ENCODE results near the gene MLLT1. TPM values are rescaled to one million over a fixed set of nuclear protein-coding genes. Genes with fewer than 3 reads are reported as not detected.

The MLLT1 gene
- total and polyA plus RNA-seq, 2 donors (not counting 1 experiment from before 2014, with no cell fraction given): 6.4 to 13.7 TPM

DNA sequence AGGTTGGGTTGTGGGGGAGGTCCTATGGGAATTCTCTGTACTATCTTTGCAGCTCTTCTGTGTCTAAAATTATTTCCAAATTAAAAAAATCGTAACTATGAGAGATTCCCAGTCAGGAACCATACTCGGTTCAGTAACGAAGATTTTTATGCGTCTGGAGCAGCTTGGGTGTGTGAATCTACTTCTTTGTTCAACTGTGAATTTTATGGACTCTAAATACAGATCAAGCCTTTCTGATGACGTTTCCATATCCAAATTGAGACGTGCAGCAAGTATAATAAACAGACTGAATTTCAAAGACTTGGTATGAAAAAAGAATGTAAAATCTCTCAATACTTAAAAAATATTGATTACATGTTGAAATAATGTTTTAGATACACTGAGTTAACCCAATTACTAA is 30.9 kb downstream of the MLLT1 start:
- DNase-seq (ENCODE audit: low read depth in 2 of 2): no peak
- Histone ChIP-seq H3K36me3 (ENCODE audit: control insufficient read depth, insufficient read depth, low read length) (no peaks in the 10 kb centered on the region), H3K4me1 (ENCODE audit: control insufficient read depth, extremely low read depth, insufficient read depth, low read length) (peaks cover 11% of the 10 kb centered on the region), H3K27ac (ENCODE audit: insufficient read depth, low read length) (peak overlapping the region; percentile 4), H3K27me3 (ENCODE audit: control insufficient read depth, insufficient read depth, low read length) (no peaks in the 10 kb centered on the region), H2AFZ (ENCODE audit: low read length) (no peak overlapping the region), H4K20me1 (ENCODE audit: control insufficient read depth, extremely low read depth, insufficient read depth, low read length) (no peaks in the 10 kb centered on the region), H3K4me3 (replicated peaks in 1 of 4; ENCODE audit: control extremely low read depth in 1 of 4, insufficient read depth in 1 of 4, low read depth in 3 of 4, low read length in 4 of 4) (no peak overlapping the region), H3K9me3 (ENCODE audit: control insufficient read depth, insufficient read depth, low read depth, low read length) (no peaks in the 10 kb centered on the region), H3K4me2 (ENCODE audit: extremely low read depth, insufficient read depth, low read length) (no peak overlapping the region), H3K9ac (ENCODE audit: insufficient read depth, low read length) (no peak overlapping the region), H3K79me2 (ENCODE audit: control insufficient read depth, insufficient read depth, low read length) (peaks cover 65% of the 10 kb centered on the region)
- TF ChIP-seq CTCF (conservative IDR thresholded peaks at IDR 0.05 in 1 of 2, IDR thresholded peaks at IDR 0.05 in 1 of 2; ENCODE audit: low read depth in 1 of 2, low read length in 2 of 2) (no peak), EZH2 (IDR thresholded peaks at IDR 0.05; ENCODE audit: low read length, missing control alignments) (no peak)

GRCh38 chr19:6248341-6248740 is 31.4 kb downstream of the MLLT1 start:
- peak overlapping the region; percentile 4 for H3K27ac ChIP-seq (ENCODE audit: insufficient read depth, low read length)
- H3K4me1 ChIP-seq (ENCODE audit: control insufficient read depth, extremely low read depth, insufficient read depth, low read length): peaks cover 11% of the 10 kb centered on the region
- peak overlapping the region; percentile 36 for H3K4me2 ChIP-seq (ENCODE audit: extremely low read depth, insufficient read depth, low read length)
- no peak overlapping the region for H2AFZ ChIP-seq (ENCODE audit: low read length)
- TF ChIP-seq EZH2 (IDR thresholded peaks at IDR 0.05; ENCODE audit: low read length, missing control alignments) (no peak), CTCF (conservative IDR thresholded peaks at IDR 0.05 in 1 of 2, IDR thresholded peaks at IDR 0.05 in 1 of 2; ENCODE audit: low read depth in 1 of 2, low read length in 2 of 2) (no peak)
- peaks cover 62% of the 10 kb centered on the region for H3K79me2 ChIP-seq (ENCODE audit: control insufficient read depth, insufficient read depth, low read length)
- H3K27me3 ChIP-seq (ENCODE audit: control insufficient read depth, insufficient read depth, low read length): no peaks in the 10 kb centered on the region
- no peaks in the 10 kb centered on the region for H3K36me3 ChIP-seq (ENCODE audit: control insufficient read depth, insufficient read depth, low read length)
- H4K20me1 ChIP-seq (ENCODE audit: control insufficient read depth, extremely low read depth, insufficient read depth, low read length): no peaks in the 10 kb centered on the region
- no peak overlapping the region for H3K4me3 ChIP-seq (replicated peaks in 1 of 4; ENCODE audit: control extremely low read depth in 1 of 4, insufficient read depth in 1 of 4, low read depth in 3 of 4, low read length in 4 of 4)
- H3K9me3 ChIP-seq (ENCODE audit: control insufficient read depth, insufficient read depth, low read depth, low read length): no peaks in the 10 kb centered on the region
- no peak overlapping the region for H3K9ac ChIP-seq (ENCODE audit: insufficient read depth, low read length)
- DNase-seq (ENCODE audit: low read depth in 2 of 2): no peak

DNA sequence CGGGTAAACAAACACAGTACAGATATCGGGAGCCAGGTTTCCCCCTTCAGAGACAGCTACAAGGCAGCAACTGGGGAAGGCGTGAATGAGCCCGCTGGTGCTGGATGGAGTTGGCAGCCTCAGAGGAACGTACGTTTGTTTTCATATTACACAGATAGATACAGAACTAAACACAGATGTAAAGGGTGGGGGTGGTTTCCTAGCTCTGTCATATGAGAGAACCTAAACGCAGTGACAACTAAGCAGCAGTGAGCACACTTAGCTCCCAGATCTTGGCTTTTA is 32.8 kb downstream of the MLLT1 start:
- no peak overlapping the region for H2AFZ ChIP-seq (ENCODE audit: low read length)
- H3K4me1 ChIP-seq (ENCODE audit: control insufficient read depth, extremely low read depth, insufficient read depth, low read length): peaks cover 11% of the 10 kb centered on the region
- H3K79me2 ChIP-seq (ENCODE audit: control insufficient read depth, insufficient read depth, low read length): peaks cover 63% of the 10 kb centered on the region
- H3K27me3 ChIP-seq (ENCODE audit: control insufficient read depth, insufficient read depth, low read length): no peaks in the 10 kb centered on the region
- H3K36me3 ChIP-seq (ENCODE audit: control insufficient read depth, insufficient read depth, low read length): no peaks in the 10 kb centered on the region
- no peak overlapping the region for H3K4me2 ChIP-seq (ENCODE audit: extremely low read depth, insufficient read depth, low read length)
- no peak overlapping the region for H3K27ac ChIP-seq (ENCODE audit: insufficient read depth, low read length)
- no peaks in the 10 kb centered on the region for H3K9me3 ChIP-seq (ENCODE audit: control insufficient read depth, insufficient read depth, low read depth, low read length)
- H4K20me1 ChIP-seq (ENCODE audit: control insufficient read depth, extremely low read depth, insufficient read depth, low read length): no peaks in the 10 kb centered on the region
- no peak for TF ChIP-seq CTCF (conservative IDR thresholded peaks at IDR 0.05 in 1 of 2, IDR thresholded peaks at IDR 0.05 in 1 of 2; ENCODE audit: low read depth in 1 of 2, low read length in 2 of 2)
- TF ChIP-seq EZH2 (IDR thresholded peaks at IDR 0.05; ENCODE audit: low read length, missing control alignments): no peak
- DNase-seq (ENCODE audit: low read depth in 2 of 2): no peak
- H3K4me3 ChIP-seq (replicated peaks in 1 of 4; ENCODE audit: control extremely low read depth in 1 of 4, insufficient read depth in 1 of 4, low read depth in 3 of 4, low read length in 4 of 4): no peak overlapping the region
- no peak overlapping the region for H3K9ac ChIP-seq (ENCODE audit: insufficient read depth, low read length)

All from fibroblast of lung (primary cell).